DOHH2 (cell line): ENCODE results near the gene SUSD1.

Source experiments
- CTCF ChIP-seq: fragments of 200-600 bp; sonication (generic); IDR thresholded peaks from one replicate; pipeline ENCODE4 v1.5.1; 2014; ENCODE audit warnings: antibody characterized with exemption, mild to moderate bottlenecking, low read depth, low read length; ENCODE audit not compliant: poor library complexity, severe bottlenecking
- EZH2phosphoT487 ChIP-seq: fragments of 200-600 bp; sonication (generic); IDR thresholded peaks from 2 replicates; pipeline ENCODE4 v1.6.1; 2017; ENCODE audit warnings: borderline replicate concordance, mild to moderate bottlenecking, antibody characterized with exemption, low read length, moderate library complexity, mixed read lengths

- TF ChIP-seq CTCF (no peak), EZH2phosphoT487 (no peak)
These were observed 4.9 kb downstream of the SUSD1 start for GRCh38 chr9:112170235-112170634.
